GM19397 (cell line): ENCODE data around the gene RHBDL3.
"Not testable (repeated sequence)": the region's sequence is repeated elsewhere in the genome, so short reads cannot be mapped to it uniquely, and the experiment has no call there.

Source experiments
- ATAC-seq: cut with Tn5 transposase; IDR thresholded peaks from one replicate; pipeline ENCODE4 v1.9.1; 2021; ENCODE audit warnings: mild to moderate bottlenecking, moderate library complexity; ENCODE audit not compliant: unreplicated experiment

RHBDL3 gene

GRCh38 chr17:32289471-32290070 is 23.9 kb downstream of the RHBDL3 start:
- no peak for ATAC-seq

DNA sequence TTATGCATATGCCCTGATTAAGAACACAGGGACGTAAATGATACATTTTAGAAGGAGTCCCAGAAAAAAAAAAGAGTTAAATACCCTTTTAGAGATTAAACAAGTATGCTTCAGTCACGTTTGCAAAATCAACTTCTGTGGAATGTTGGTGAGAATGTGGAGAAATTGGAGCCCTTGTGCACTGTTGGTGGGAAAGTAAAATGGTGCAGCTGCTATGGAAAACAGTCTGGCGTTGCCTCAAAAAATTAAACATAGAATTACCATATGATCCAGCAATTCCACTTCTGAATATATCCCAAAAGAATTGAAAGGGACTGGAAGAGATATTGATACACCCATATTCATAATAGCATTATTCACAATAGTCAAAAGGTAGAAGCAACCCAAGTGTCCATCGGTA is 26.5 kb downstream of the RHBDL3 start:
- ATAC-seq, result no peak

DNA sequence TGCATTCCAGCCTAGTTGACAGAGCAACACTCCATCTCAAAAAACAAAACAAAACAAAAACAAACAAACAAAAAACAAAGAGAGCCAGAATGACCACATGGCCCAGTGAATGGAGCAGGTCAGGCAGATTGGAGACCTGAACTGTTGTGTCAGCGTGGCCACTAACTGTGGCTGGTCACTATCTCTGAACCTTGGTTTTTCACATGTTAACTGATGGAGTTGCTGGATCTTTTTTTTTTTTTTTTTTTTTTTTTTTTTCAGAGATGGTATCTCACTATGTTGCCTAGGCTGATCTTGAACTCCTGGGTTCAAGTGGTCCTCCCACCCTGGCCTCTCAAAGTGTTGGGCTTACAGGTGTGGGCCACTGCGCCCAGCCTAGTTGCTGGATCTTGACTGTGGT is 31.8 kb downstream of the RHBDL3 start:
- no peak for ATAC-seq

- ATAC-seq, result no peak
Observed at GRCh38 chr17:32297860-32298259, 32.2 kb downstream of the RHBDL3 start.

DNA sequence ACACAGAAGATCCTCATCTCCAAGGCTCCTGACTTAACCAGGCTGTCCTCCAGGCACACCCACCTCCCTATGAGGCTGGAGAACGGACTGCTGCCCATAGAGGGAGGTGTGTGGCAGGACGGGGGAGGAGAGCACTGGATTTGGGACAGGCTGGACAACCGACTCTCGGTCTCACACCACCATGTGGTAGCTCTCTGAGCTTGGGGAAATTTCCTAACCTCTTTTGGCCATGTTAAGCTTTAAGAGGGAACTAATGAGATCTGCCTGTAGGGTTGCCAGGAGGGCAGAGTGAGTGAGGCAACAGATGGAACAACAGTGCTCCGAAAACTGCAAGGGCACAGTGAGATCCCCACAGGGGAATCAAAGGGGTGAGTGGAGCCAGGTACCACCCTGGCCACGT is 32.7 kb downstream of the RHBDL3 start:
- ATAC-seq, result no peak

GRCh38 chr17:32298721-32299579 is 33.3 kb downstream of the RHBDL3 start:
- ATAC-seq, result no peak

- ATAC-seq, result no peak
Observed at GRCh38 chr17:32299580-32300164, 34.0 kb downstream of the RHBDL3 start.

- ATAC-seq, result no peak
Observed at GRCh38 chr17:32302037-32302436, 36.4 kb downstream of the RHBDL3 start.

DNA sequence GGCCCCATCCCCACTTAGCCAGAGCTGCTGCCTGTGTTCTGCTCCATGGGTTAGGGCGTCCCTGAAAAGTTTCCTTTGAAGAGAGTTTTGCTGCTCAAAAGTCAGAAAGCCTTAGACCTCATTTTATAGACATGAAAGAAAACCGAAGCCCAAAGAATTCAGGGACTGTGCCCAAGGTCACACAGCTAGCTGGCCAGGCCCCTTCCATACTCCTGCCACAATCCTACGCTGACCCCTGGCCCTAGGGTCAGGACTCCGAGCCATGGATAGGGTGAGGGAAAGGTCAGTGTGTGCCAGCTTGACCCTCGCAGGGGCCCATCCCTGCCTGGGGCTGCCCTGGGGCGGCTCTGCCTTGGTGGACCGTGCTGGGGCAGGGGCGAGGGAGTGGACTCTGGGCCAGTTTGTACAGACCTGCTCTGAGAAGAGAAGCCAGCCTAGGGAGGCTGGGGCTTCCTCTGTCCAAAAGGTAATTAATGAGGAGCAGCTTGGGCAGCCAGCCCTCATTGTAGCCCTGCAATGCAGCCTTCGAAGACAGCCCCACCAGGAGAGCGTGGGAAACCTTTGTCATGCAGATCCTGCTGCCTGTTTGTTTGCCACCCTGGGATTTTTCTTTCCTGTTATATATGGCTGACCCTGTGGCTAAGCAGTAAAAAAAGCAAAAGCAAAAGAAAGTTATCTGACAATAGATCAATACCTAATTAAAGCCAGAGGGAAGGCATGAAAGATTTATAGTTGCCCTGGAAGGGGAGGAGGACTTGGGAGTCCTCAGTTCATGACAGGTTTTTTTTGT is 37.4 kb downstream of the RHBDL3 start:
- no peak for ATAC-seq

GRCh38 chr17:32303781-32304288 is 38.2 kb downstream of the RHBDL3 start:
- ATAC-seq, result no peak

GRCh38 chr17:32305049-32305448 is 39.4 kb downstream of the RHBDL3 start:
- ATAC-seq, result no peak

DNA sequence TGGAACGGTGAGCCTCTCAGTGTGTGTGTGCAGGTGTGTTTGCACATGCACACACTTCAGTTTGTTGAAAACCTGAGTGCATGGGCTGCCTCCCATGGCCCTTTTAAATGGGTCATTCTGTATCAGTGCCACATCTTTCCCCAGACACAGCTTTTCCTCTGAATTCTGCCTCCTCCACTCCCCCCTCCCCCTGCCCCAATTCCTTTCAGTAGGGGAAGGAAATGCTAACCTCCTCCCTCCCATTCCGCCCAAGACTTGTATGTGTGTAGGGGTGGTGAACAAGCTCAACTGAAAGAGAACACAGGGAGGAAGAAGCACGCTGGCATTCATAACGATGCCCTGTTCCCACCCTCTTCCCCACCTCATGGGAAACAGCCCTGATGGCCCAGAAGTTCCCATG is 42.0 kb downstream of the RHBDL3 start:
- ATAC-seq, result no peak

DNA sequence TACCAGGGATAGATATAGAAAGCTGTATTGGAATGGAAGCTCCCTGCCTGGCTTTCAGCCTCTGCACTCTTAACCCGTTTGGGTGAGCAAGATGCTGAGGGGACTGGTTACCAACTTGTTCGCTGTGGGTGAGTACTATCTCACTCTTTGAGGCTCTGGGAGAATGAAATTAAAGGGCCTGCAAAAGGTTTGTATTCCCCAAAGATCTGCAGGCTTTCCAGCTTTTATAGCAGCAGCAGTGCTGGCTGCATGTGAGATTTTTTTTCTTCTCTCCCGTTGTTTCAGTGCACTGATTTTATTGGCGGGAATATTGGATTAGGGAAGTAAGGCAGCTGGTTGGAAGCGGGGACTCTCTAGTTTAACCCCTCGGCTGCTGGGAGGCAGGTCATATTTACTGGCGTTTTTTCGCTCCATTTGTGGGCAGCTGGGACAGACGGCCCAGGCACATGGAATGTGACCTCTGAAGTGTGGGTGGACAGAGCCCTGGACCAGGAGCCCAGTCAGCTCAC is 45.5 kb downstream of the RHBDL3 start:
- no peak for ATAC-seq

DNA sequence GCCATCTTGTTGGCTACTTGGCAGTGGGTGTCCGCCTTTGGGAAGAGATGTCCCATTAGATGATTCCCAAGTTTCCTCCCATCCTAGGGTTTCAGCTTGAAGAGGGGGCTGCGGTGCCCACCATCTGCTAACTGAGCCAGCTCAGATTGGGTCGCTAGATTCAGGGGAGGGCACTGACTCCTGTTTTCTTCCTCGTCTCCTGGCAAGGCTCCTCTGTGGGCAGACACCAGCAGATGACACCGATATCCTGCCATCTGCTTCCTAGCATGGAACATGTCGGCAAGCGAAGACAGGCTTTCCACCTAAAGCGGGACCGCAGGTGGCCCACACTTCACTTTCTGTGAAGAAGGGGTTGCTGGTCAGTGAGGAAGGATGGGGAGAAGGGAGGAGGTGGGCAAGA is 49.0 kb downstream of the RHBDL3 start:
- ATAC-seq, result no peak

DNA sequence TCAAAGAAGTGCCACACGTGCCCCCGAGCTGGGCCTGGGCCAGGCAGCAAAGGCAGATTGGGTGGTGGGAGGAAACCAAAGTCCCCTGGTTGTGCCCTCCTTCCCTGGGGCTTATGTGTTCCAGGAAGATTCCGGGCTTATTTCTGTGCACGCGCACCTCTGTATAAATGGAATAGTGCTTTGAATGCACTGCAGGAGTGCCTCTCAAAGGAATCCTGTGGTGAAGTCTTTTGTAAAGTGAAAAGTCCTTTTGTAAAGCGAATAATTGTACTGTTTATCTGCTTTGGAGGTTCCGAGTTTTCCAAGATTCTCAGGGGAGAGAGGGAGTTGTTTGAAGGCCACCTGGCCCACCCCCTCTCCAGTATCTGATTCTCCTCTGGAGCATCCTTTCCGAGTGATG is 49.5 kb downstream of the RHBDL3 start:
- no peak for ATAC-seq

DNA sequence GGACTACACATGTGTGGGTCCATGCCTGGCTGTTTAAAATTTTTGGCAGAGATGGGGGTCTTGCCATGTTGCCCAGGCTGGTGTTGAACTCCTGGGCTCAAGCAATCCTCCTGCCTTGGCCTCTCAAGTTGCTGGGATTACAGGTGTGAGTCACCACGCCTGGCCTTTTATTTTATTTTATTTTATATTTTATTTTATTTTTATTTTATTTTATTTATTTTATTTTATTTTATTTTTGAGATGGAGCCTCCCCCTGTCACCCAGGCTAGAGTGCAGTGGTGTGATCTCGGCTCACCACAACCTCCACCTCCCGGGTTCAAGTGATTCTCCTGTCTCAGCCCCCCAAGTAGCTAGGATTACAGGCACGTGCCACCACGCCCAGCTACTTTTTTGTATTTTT is 51.0 kb downstream of the RHBDL3 start:
- ATAC-seq, result not testable (repeated sequence)

DNA sequence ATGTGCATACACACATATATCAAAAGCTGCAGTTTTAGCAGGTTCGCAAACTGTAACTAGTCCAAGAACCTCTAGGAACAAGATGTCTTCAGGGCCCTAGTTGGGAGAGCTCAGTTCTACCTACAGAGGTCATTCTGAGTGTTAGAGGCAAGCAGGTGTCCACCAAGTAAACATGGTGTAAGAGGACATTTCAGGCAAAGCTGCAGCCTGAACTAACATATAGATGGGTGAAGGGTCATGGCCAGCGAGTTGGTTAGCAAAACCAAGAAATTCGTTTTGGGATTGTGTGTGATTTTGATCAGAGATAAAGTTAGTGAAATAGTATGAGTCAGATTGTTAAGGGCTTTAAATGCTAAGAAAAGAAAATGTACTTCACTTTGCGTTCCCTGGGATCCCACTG is 51.7 kb downstream of the RHBDL3 start:
- ATAC-seq, result no peak

DNA sequence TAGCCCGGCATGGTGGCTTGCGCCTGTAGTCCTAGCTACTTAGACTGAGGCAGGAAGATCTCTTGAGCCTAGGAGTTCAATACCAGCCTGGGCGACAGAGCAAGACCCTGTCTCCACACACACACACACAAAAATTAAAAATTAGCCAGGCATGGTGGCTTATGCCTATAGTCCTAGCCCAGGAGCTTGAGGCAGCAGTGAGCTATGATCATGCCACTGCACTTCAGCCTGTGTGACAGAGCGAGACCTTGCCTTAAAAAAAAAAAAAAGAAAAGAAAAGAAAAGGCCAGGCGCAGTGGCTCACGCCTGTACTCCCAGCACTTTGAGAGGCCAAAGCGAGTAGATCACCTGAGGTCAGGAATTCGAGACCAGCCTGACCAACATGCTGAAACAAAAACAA is 52.4 kb downstream of the RHBDL3 start:
- ATAC-seq, result no peak

DNA sequence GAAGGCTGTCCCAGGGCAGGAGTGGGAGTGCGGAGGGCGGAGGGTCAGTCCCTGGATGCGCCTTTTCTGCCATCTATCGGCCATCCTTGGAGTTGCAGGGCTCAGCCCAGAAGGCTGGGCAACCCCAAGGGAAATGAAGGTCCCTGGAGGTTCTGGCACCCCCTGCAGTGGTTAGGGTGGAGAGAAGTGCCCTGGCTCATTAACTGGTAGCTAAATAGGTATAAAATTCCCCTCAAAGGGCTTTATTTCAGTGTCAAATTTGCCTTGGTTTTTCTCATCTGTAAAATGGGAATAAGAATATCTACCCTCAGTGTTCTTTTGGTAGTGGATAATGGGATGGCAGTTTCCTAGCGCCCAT is 53.9 kb downstream of the RHBDL3 start:
- ATAC-seq, result peak; percentile 54

DNA sequence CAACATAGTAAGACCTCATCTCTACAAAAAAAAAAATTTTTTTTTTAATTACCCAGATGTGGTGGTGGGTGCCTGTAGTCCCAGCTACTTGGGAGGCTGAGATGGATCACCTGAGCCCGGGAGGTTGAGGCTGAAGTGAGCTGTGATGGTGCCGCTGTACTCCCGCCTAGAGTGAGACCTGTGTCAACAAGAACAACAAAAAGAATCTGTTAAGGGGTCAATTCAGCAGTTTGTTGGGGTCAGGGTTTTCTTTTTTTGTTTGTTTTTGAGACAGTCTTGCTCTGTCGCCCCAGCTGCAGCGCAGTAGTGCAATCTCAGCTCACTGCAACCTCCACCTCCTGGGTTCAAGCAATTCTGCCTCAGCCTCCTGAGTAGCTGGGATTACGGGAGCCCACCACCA is 54.4 kb downstream of the RHBDL3 start:
- ATAC-seq, result not testable (repeated sequence)

DNA sequence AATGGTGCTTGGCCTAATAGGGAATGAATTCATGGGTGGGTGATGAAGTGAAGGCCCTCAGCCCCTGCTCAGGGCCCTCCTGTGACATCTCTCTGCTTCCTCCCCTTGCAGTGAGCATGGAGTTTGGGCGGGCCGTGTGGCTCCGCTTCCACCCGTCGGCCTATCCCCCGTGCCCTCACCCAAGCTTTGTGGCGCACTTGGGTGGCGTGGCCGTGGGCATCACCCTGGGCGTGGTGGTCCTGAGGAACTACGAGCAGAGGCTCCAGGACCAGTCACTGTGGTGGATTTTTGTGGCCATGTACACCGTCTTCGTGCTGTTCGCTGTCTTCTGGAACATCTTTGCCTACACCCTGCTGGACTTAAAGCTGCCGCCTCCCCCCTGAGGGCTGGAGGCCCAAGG is 55.2 kb downstream of the RHBDL3 start:
- ATAC-seq, result no peak
